Measurements from ENCODE around the gene DGKB. TPM values are rescaled to one million over a fixed set of nuclear protein-coding genes. Genes with fewer than 3 reads are reported as not detected.

The DGKB gene
- total and polyA plus RNA-seq, 2 experiments from 2014 or later: 0.28 to 1.7 TPM

- H3K36me3 ChIP-seq (replicated peaks; ENCODE audit: insufficient read depth, low read depth): no peaks in the 10 kb centered on the region
- no peak for DNase-seq (ENCODE audit: low spot score)
- H3K9me2 ChIP-seq (replicated peaks; ENCODE audit: insufficient read depth): no peaks in the 10 kb centered on the region
- H4K20me1 ChIP-seq (ENCODE audit: insufficient read depth, poor library complexity, severe bottlenecking): no peaks in the 10 kb centered on the region
- H3K4me1 ChIP-seq (ENCODE audit: insufficient read depth): no peaks in the 10 kb centered on the region
- H2AFZ ChIP-seq: no peak overlapping the region
- TF ChIP-seq EZH2phosphoT487 (IDR thresholded peaks at IDR 0.05; ENCODE audit: low read depth, severe bottlenecking, unreplicated experiment) (no peak), EZH2 (IDR thresholded peaks at IDR 0.05; ENCODE audit: borderline replicate concordance) (no peak)
- TF ChIP-seq, protein P1, sequence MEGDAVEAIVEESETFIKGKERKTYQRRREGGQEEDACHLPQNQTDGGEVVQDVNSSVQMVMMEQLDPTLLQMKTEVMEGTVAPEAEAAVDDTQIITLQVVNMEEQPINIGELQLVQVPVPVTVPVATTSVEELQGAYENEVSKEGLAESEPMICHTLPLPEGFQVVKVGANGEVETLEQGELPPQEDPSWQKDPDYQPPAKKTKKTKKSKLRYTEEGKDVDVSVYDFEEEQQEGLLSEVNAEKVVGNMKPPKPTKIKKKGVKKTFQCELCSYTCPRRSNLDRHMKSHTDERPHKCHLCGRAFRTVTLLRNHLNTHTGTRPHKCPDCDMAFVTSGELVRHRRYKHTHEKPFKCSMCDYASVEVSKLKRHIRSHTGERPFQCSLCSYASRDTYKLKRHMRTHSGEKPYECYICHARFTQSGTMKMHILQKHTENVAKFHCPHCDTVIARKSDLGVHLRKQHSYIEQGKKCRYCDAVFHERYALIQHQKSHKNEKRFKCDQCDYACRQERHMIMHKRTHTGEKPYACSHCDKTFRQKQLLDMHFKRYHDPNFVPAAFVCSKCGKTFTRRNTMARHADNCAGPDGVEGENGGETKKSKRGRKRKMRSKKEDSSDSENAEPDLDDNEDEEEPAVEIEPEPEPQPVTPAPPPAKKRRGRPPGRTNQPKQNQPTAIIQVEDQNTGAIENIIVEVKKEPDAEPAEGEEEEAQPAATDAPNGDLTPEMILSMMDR (IDR thresholded peaks at IDR 0.05; ENCODE audit: poor library complexity): no peak
- no peaks in the 10 kb centered on the region for H3K79me2 ChIP-seq
- H3K9me3 ChIP-seq (ENCODE audit: low read depth): no peaks in the 10 kb centered on the region
- no peak overlapping the region for H3K4me3 ChIP-seq
- H3K27ac ChIP-seq: no peak overlapping the region
- H3K4me2 ChIP-seq: no peak overlapping the region
- no peaks in the 10 kb centered on the region for H3K27me3 ChIP-seq
Observed at GRCh38 chr7:14398526-14398925, 504.0 kb downstream of the DGKB start.

GRCh38 chr7:14395860-14396259 is 506.7 kb downstream of the DGKB start:
- H3K79me2 ChIP-seq: no peaks in the 10 kb centered on the region
- H3K27me3 ChIP-seq: no peaks in the 10 kb centered on the region
- no peaks in the 10 kb centered on the region for H3K4me1 ChIP-seq (ENCODE audit: insufficient read depth)
- no peak overlapping the region for H3K27ac ChIP-seq
- H3K4me2 ChIP-seq: no peak overlapping the region
- no peaks in the 10 kb centered on the region for H3K36me3 ChIP-seq (replicated peaks; ENCODE audit: insufficient read depth, low read depth)
- no peak overlapping the region for H3K4me3 ChIP-seq
- H3K9me3 ChIP-seq (ENCODE audit: low read depth): no peaks in the 10 kb centered on the region
- no peaks in the 10 kb centered on the region for H4K20me1 ChIP-seq (ENCODE audit: insufficient read depth, poor library complexity, severe bottlenecking)
- TF ChIP-seq, protein P1 (IDR thresholded peaks at IDR 0.05; ENCODE audit: poor library complexity): no peak
- TF ChIP-seq EZH2 (IDR thresholded peaks at IDR 0.05; ENCODE audit: borderline replicate concordance) (no peak), EZH2phosphoT487 (IDR thresholded peaks at IDR 0.05; ENCODE audit: low read depth, severe bottlenecking, unreplicated experiment) (no peak)
- DNase-seq (ENCODE audit: low spot score): no peak
- no peak overlapping the region for H2AFZ ChIP-seq
- H3K9me2 ChIP-seq (replicated peaks; ENCODE audit: insufficient read depth): no peaks in the 10 kb centered on the region

DNA sequence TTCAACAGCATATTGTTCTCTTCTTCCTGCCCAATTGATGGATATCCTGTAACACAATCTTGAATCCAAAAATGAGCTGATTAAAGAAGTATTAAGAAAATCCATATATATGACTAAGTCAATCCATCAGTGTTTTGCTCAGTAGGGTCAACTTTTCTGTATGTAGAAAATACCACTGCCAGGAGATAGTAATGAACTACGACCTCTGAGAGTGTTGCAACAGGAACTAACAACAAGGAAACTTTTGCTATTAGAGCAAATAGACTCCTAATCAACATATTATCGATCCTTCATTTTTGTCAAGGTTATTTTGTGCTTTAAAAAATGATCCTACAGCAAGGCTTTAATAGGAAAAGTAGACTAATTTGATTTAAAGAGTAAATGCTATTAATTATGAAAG is 507.8 kb downstream of the DGKB start:
- no peaks in the 10 kb centered on the region for H3K36me3 ChIP-seq (replicated peaks; ENCODE audit: insufficient read depth, low read depth)
- no peak overlapping the region for H3K4me2 ChIP-seq
- 74% methylated on average over 2 of the region's 2 CpGs for WGBS (ENCODE audit: low lambda C conversion rate, missing lambda C conversion rate)
- H4K20me1 ChIP-seq (ENCODE audit: insufficient read depth, poor library complexity, severe bottlenecking): no peaks in the 10 kb centered on the region
- H3K9me2 ChIP-seq (replicated peaks; ENCODE audit: insufficient read depth): no peaks in the 10 kb centered on the region
- H2AFZ ChIP-seq: no peak overlapping the region
- no peaks in the 10 kb centered on the region for H3K79me2 ChIP-seq
- DNase-seq (ENCODE audit: low spot score): no peak
- no peak overlapping the region for H3K4me3 ChIP-seq
- no peaks in the 10 kb centered on the region for H3K27me3 ChIP-seq
- H3K9me3 ChIP-seq (ENCODE audit: low read depth): no peaks in the 10 kb centered on the region
- TF ChIP-seq EZH2 (IDR thresholded peaks at IDR 0.05; ENCODE audit: borderline replicate concordance) (no peak), EZH2phosphoT487 (IDR thresholded peaks at IDR 0.05; ENCODE audit: low read depth, severe bottlenecking, unreplicated experiment) (no peak)
- TF ChIP-seq, protein P1 (IDR thresholded peaks at IDR 0.05; ENCODE audit: poor library complexity): no peak
- H3K4me1 ChIP-seq (ENCODE audit: insufficient read depth): no peaks in the 10 kb centered on the region
- H3K27ac ChIP-seq: no peak overlapping the region

GRCh38 chr7:14389595-14389994 is 513.0 kb downstream of the DGKB start:
- TF ChIP-seq EZH2phosphoT487 (IDR thresholded peaks at IDR 0.05; ENCODE audit: low read depth, severe bottlenecking, unreplicated experiment) (no peak), EZH2 (IDR thresholded peaks at IDR 0.05; ENCODE audit: borderline replicate concordance) (no peak)
- TF ChIP-seq, protein P1 (IDR thresholded peaks at IDR 0.05; ENCODE audit: poor library complexity): no peak
- 32% methylated on average over 4 of the region's 4 CpGs for WGBS (ENCODE audit: low lambda C conversion rate, missing lambda C conversion rate)
- H3K9me2 ChIP-seq (replicated peaks; ENCODE audit: insufficient read depth): no peaks in the 10 kb centered on the region
- no peak overlapping the region for H3K4me3 ChIP-seq
- H3K79me2 ChIP-seq: no peaks in the 10 kb centered on the region
- H3K27me3 ChIP-seq: no peaks in the 10 kb centered on the region
- no peaks in the 10 kb centered on the region for H3K4me1 ChIP-seq (ENCODE audit: insufficient read depth)
- H3K9me3 ChIP-seq (ENCODE audit: low read depth): no peaks in the 10 kb centered on the region
- no peak overlapping the region for H3K4me2 ChIP-seq
- H4K20me1 ChIP-seq (ENCODE audit: insufficient read depth, poor library complexity, severe bottlenecking): no peaks in the 10 kb centered on the region
- no peak overlapping the region for H3K27ac ChIP-seq
- H2AFZ ChIP-seq: no peak overlapping the region
- H3K36me3 ChIP-seq (replicated peaks; ENCODE audit: insufficient read depth, low read depth): no peaks in the 10 kb centered on the region
- DNase-seq (ENCODE audit: low spot score): no peak
